Kidney epithelial cell (primary cell): ENCODE data around the gene PDHA1. TPM values are rescaled to one million over a fixed set of nuclear protein-coding genes. Genes with fewer than 3 reads are reported as not detected.
A peak's percentile ranks its signal among the peaks of the same experiment; 100 is the strongest.

Experiments used
- DNase-seq: peaks from one replicate; pipeline ENCODE4 v3.0.0-alpha.2; 2010; ENCODE audit warnings: low read depth
- H3K27me3 ChIP-seq: 2 replicates; pipeline ENCODE4 v1.6.0; 2011; ENCODE audit warnings: low read length; ENCODE audit not compliant: control insufficient read depth, insufficient read depth
- H3K36me3 ChIP-seq: 2 replicates; pipeline ENCODE4 v1.5.1; 2011; ENCODE audit warnings: low read length; ENCODE audit not compliant: control insufficient read depth, insufficient read depth
- H3K4me3 ChIP-seq: 2 replicates; pipeline ENCODE4 v1.5.1; 2011; ENCODE audit warnings: low read depth, mild to moderate bottlenecking, control low read depth, low read length
- CTCF ChIP-seq: IDR thresholded peaks from 2 replicates; pipeline ENCODE4 v1.5.1; 2011; ENCODE audit warnings: mild to moderate bottlenecking, moderate library complexity, low read length, control low read depth, inconsistent platforms; ENCODE audit not compliant: insufficient read depth, poor library complexity, severe bottlenecking
- total RNA-seq: library from RNA; depleted of rRNA; stranded (reverse); fragments of >200 nt; gene quantifications from 2 replicates; pipeline ENCODE4 v1.2.3, GENCODE V29; 2015

Gene PDHA1
- total RNA-seq, 1 donor from 2014 or later = 74.7 TPM

- no peak for TF ChIP-seq CTCF
- H3K27me3 ChIP-seq = no peaks in the 10 kb centered on the region
- no peaks in the 10 kb centered on the region for H3K36me3 ChIP-seq
- H3K4me3 ChIP-seq = no peak overlapping the region
- DNase-seq = no peak
Observed at GRCh38 chrX:19370061-19370460, 26.3 kb downstream of the PDHA1 start.

DNA sequence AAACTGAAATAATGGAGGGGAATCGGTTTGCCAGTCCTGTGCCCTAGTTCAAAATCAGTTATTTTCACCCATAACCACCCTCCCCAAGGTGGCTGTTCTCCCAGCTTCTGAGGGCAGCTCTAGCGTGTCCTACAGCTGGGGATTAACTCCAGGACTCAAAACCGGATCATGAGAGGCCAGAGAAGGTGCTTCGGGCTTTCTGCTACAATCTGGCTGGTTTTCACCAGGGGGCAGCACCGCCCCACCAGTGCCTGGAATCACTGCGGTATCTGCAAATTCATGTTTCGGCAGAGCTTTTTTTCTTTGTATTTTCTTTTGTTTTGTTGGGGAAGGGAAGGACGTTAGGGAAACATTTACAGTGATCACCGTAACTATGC is 28.4 kb downstream of the PDHA1 start:
- Histone ChIP-seq H3K27me3 (no peaks in the 10 kb centered on the region), H3K4me3 (peak overlapping the region; percentile 24), H3K36me3 (no peaks in the 10 kb centered on the region)
- peak; percentile 74 for TF ChIP-seq CTCF
- DNase-seq = peak; percentile 14

- no peak for DNase-seq
- Histone ChIP-seq H3K27me3 (no peaks in the 10 kb centered on the region), H3K4me3 (peak overlapping the region; percentile 24), H3K36me3 (no peaks in the 10 kb centered on the region)
- no peak for TF ChIP-seq CTCF
Observed at GRCh38 chrX:19372547-19373331, 29.0 kb downstream of the PDHA1 start.

- Histone ChIP-seq H3K4me3 (no peak overlapping the region), H3K36me3 (no peaks in the 10 kb centered on the region), H3K27me3 (no peaks in the 10 kb centered on the region)
- no peak for DNase-seq
- no peak for TF ChIP-seq CTCF
Observed at GRCh38 chrX:19373351-19373891, 29.7 kb downstream of the PDHA1 start.

- no peak for DNase-seq
- TF ChIP-seq CTCF = no peak
- H3K4me3 ChIP-seq = no peak overlapping the region
- no peaks in the 10 kb centered on the region for H3K27me3 ChIP-seq
- H3K36me3 ChIP-seq = no peaks in the 10 kb centered on the region
Observed at GRCh38 chrX:19375546-19375945, 31.8 kb downstream of the PDHA1 start.

- TF ChIP-seq CTCF = no peak
- DNase-seq = no peak
Observed at GRCh38 chrX:19377799-19378198, 34.1 kb downstream of the PDHA1 start.

More at GRCh38 chrX:19377799-19378198, 34.1 kb downstream of the PDHA1 start:
- no peaks in the 10 kb centered on the region for H3K27me3 ChIP-seq
- no peak overlapping the region for H3K4me3 ChIP-seq
- no peaks in the 10 kb centered on the region for H3K36me3 ChIP-seq
